Esophagus mucosa (tissue), 1 donor: ENCODE measurements around the gene KRTAP22-1. TPM values are rescaled to one million over a fixed set of nuclear protein-coding genes. Genes with fewer than 3 reads are reported as not detected.

Experiments
- ATAC-seq: fragments of 200-7000 bp; cut with Tn5 transposase; one replicate; pipeline ENCODE4 v1.9.1; 2020
- total RNA-seq: library from RNA; stranded (reverse); gene quantifications from one replicate; pipeline ENCODE4 v1.2.4, GENCODE V29; 2023
- donor health status: DM: yes; HTN: yes; CAD: no.

Gene KRTAP22-1
- total RNA-seq, 1 donor from 2014 or later: not detected

GRCh38 chr21:30628109-30628508 lies 27.2 kb downstream of the KRTAP22-1 start:
- no peak for ATAC-seq

DNA sequence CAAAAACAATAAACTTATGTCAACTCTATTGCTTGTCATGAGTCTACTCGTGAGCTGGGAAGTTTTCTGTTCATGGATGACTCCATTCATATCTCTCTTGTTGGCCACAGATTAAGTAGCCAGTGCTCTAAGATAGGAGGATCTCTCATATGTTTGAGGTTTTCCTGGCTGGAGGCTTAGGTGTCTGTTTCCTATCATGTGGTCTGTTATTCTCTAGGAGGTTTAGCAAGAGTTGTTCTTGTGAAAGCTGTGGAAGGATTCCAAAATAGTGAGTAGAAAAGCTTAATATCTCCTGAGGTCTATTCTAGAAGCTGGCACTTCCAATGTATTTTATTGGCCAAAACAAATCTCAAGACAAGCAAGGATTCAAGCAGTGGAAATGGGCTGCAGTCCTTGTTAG lies 28.3 kb downstream of the KRTAP22-1 start:
- no peak for ATAC-seq

DNA sequence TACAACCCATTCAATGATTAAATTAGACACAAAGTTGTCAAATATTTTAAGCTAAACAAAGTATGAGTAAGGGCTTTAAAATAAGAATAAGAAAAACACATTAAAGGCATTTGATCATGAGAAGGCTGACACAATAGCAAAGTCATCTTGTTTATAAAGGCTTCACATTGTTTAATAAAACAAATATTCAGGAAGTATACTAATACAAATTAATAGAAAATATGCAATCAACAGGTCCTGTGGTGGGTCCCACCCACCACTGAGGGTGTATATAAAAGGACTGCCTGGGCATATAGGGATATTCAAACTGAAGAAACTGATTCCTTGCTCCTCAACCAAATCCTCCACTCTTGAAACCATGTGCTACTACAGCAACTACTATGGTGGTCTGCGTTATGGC lies 34.0 kb downstream of the KRTAP22-1 start, which contains the start of gene KRTAP20-2:
TSS of gene KRTAP20-2 (plus strand) at position 301 of the 400 bp plus-strand sequence. CDS start at position 359, 58 bp downstream.
- ATAC-seq: no peak

GRCh38 chr21:30638686-30639085 lies 37.8 kb downstream of the KRTAP22-1 start:
- ATAC-seq: no peak

GRCh38 chr21:30642564-30642963 lies 41.7 kb downstream of the KRTAP22-1 start, which contains the start of gene KRTAP20-3:
TSS of gene KRTAP20-3 (plus strand) at chr21:30642864.
- ATAC-seq: no peak

GRCh38 chr21:30646904-30647414 lies 46.1 kb downstream of the KRTAP22-1 start:
- ATAC-seq: no peak

Other genes with a start within 250 kb of the KRTAP22-1 start
- gene KRTAP13-2, start 228.8 kb upstream of the KRTAP22-1 start, total RNA-seq: not detected
- gene KRTAP13-1, start 205.1 kb upstream of the KRTAP22-1 start, total RNA-seq: not detected
- gene KRTAP13-3, start 175.2 kb upstream of the KRTAP22-1 start, total RNA-seq: not detected
- gene KRTAP13-4, start 170.9 kb upstream of the KRTAP22-1 start, total RNA-seq: not detected
- gene KRTAP15-1, start 160.8 kb upstream of the KRTAP22-1 start, total RNA-seq: not detected
- gene KRTAP19-1, start 120.7 kb upstream of the KRTAP22-1 start, total RNA-seq: not detected
- not detected for gene KRTAP19-2, start 113.7 kb upstream of the KRTAP22-1 start, total RNA-seq
- gene KRTAP19-3, start 109.1 kb upstream of the KRTAP22-1 start, total RNA-seq: not detected
- gene KRTAP19-4, start 103.9 kb upstream of the KRTAP22-1 start, total RNA-seq: not detected
- not detected for gene KRTAP19-5, start 98.9 kb upstream of the KRTAP22-1 start, total RNA-seq
- not detected for gene KRTAP19-6, start 59.2 kb upstream of the KRTAP22-1 start, total RNA-seq
- not detected for gene KRTAP19-7, start 39.8 kb upstream of the KRTAP22-1 start, total RNA-seq
- not detected for gene KRTAP22-2, start 10.7 kb upstream of the KRTAP22-1 start, total RNA-seq
- not detected for gene KRTAP6-3, start 8.6 kb upstream of the KRTAP22-1 start, total RNA-seq
- gene KRTAP6-2, start 2.2 kb upstream of the KRTAP22-1 start, total RNA-seq: not detected
- not detected for gene KRTAP6-1, start 12.8 kb downstream of the KRTAP22-1 start, total RNA-seq
- gene KRTAP20-1, start 15.3 kb downstream of the KRTAP22-1 start, total RNA-seq: not detected
- not detected for gene KRTAP20-4, start 19.5 kb downstream of the KRTAP22-1 start, total RNA-seq
- gene KRTAP20-2, start 34.1 kb downstream of the KRTAP22-1 start, total RNA-seq: not detected
- gene KRTAP20-3, start 41.8 kb downstream of the KRTAP22-1 start, total RNA-seq: not detected
- not detected for gene KRTAP21-3, start 117.7 kb downstream of the KRTAP22-1 start, total RNA-seq
- not detected for gene KRTAP21-2, start 146.2 kb downstream of the KRTAP22-1 start, total RNA-seq
- gene KRTAP21-1, start 154.3 kb downstream of the KRTAP22-1 start, total RNA-seq: not detected
- not detected for gene KRTAP8-1, start 212.2 kb downstream of the KRTAP22-1 start, total RNA-seq
- not detected for gene KRTAP7-1, start 228.7 kb downstream of the KRTAP22-1 start, total RNA-seq